ENCODE measurements around the gene MCEE.
"Not testable (repeated sequence)": the region's sequence is repeated elsewhere in the genome, so short reads cannot be mapped to it uniquely, and the experiment has no call there.

MCEE gene

DNA sequence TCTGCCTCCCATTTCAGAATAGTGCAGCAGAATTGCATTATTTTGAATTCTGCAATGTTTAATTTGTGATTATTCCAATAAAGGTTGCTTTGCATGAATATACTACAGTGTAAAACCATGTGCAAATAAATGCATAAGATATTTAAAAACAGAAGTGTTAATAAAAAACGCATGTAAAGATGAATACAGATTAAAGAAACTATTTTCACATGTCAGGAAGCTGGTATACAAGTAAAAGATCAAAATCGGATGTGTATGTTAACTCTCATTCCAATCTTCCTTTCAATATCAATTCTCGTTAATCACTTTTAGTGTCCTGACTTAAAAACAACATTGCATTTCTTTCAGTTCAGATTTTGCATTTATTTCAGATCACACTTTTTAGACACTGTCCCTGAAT is 3.1 kb downstream of the MCEE start:
- no peak for DNase-seq (ENCODE audit: low read depth in 2 of 2)

DNA sequence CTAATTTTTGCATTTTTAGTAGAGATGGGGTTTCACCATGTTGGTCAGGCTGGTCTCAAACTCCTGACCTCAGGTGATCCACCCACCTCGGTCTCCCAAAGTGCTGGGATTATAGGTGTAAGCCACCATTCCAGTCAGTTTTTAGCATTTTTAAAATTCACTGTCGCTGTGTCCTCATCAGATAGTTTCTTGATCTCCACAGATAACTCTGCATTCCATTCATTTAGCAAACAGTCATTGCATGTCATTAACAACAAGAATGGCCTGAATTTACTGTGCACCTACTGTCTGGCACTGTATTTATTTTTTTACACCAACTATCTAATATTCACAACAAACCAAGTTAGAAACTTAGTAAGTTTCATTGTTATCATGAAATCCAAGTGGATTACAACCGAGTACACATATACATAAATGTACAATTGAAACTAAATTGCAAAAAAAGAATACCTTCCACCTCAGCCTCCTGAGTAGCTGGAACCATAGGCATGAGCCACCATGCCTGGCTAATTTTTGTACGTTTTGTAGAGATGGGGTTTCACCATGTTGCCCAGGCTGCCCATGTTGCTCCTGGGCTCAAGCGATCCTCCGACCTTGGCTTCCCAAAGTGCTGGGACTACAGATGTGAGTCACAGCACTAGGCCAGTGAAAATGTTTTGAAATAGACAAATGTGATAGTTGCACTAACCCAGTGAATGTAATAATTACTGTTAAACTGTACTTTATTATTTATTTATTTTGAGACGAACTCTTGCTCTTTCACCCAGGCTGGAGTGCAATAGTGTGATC is 4.3 kb downstream of the MCEE start:
- DNase-seq (ENCODE audit: low read depth in 2 of 2) = no peak

DNA sequence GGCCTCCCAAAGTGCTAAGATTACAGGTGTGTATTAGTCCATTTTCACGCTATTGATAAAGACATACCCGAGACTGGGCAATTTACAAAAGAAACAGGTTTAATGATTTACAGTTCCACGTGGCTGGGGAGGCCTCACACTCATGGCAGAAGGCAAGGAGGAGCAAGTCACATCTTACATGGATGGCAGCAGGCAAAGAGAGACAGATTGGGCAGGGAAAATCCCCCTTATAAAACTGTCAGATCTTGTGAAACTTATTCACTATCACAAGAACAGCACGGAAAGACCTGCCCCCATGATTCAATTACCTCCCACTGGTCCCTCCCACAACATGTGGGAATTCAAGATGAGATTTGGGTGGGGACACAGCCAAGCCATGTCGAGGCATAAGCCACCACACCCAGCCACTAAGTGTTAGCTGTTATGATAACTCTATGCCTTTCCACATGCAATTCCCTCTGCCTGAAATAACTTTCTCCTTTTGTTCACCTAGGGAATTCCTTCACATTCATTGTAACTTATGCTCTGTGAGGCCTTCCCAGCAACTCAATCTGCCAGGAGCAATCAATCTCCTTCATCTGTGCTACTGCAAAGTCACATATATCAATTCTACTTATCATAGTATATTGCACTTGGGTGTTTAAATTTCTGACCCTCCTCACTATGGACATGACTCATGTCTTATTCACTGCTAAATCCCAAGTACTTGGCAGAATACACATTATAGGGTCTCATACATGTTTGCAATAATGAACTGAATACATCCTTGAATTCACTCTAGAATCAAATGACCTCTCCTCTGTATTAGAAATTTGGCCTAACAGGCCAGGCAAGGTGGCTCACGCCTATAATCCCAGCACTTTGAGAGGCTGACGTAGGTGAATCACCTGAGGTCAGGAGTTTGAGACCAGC is 7.4 kb downstream of the MCEE start:
- DNase-seq (ENCODE audit: low read depth in 2 of 2) = no peak

DNA sequence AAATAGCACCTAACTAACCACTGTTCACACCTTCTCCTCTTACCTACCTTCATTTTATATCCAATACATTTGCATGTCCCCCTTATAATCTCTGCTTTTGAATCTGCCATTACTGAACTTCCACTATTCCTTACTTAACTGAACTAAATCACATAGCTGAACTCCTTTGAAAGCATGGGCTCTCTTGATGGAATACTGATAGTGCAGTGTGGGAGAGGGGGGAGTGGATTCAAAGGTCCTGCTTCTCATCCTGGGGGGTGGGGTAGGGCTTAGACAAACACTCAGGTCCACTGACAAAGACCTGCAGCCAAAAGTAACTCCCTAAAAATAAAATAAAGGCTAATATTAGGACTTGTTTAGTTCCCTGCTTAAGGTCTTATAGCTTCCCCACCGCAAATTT is 8.6 kb downstream of the MCEE start:
- DNase-seq (ENCODE audit: low read depth in 2 of 2) = no peak

DNA sequence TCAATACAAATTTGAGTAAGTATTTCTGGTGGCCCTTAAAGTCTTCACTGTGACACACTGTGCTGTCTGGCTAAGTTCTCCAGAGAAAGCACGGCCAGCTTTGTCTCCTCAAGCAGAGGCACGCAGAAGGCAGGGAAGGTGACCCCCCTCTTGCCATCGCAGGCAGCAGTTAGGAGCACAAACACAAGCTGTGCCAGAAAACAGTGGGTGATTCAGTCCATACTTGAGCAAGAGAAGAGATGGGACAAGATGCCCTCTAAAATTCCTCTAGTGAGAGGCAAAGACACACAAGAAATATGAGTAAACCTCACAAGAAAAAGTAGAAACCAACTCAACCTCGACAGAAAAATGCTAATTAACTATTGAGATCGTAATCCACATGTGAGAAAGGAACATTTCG is 9.8 kb downstream of the MCEE start:
- DNase-seq (ENCODE audit: low read depth in 2 of 2) = no peak

DNA sequence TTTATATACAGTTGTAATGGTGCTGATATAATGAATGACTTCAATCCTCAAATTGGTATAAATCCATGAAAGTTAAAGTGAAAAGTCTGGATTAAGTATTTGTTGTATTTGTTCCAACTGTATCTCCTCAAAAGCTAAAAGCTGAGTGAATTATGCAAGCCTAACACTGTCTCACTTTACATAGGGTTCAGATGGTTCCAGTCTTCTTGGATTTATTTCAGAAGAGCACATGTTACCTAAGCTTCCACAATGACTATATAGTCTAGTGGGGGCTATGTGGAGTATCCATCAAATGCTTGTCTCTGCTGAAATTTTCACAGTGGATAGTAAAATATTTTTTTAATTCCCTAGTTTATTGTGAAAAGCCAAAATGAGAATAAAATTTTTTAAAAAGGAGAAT is 13.0 kb downstream of the MCEE start:
- DNase-seq (ENCODE audit: low read depth in 2 of 2) = no peak

DNA sequence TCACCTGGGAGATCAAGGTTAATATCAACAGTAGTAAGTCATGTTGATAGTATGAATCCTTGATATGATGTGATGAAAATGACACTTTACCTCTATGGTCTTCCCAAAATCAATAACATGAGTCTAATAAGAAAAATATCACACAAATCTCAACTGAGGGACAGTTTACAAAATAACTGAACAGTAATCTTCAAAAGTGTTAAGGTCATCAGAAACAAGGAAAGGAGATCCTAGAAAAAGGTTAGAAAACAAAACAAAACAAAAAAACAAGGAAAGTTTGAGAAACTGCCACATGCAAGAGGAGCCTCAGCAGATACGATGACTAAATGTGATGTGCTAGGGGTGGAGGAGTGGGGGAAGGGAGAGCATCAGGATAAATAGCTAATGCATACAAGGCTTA is 16.2 kb downstream of the MCEE start:
- no peak for DNase-seq (ENCODE audit: low read depth in 2 of 2)

DNA sequence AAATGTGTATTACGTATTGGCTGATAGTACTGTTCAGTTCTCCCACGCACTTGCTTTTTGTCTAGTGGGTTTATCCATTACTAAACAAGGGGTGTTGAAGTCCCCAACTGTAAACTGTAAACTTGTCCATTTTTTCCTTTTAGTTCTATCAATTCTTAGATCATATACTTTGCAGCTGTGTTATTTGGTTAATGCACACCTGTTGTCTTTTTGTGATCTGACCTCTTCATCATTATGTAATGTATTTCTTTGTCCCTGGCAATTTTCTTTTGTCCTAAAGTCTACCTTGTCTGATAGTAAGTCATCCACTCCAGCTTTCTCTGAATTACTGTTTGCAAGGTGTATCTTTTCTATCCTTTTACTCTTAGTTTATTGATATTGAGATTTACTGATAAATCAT is 21.9 kb downstream of the MCEE start:
- DNase-seq (ENCODE audit: low read depth in 2 of 2) = no peak

DNA sequence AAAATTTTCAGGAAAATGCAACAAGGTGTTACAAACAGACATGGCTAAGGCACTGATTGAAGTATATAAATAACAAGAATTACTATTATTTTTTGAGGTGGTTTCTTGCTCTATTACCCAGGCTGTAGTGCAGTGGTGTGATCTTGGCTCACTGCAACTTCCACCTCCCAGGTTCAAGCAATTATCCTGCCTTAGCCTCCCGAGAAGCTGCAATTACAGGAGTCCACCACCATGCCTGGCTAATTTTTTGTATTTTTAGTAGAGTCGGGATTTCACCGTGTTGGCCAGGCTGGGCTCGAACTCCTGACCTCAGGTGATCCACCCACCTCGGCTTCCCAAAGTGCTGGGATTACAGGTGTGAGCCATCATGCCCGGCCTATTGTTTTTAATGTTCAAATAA is 23.6 kb downstream of the MCEE start:
- not testable (repeated sequence) for DNase-seq (ENCODE audit: low read depth in 2 of 2)

DNA sequence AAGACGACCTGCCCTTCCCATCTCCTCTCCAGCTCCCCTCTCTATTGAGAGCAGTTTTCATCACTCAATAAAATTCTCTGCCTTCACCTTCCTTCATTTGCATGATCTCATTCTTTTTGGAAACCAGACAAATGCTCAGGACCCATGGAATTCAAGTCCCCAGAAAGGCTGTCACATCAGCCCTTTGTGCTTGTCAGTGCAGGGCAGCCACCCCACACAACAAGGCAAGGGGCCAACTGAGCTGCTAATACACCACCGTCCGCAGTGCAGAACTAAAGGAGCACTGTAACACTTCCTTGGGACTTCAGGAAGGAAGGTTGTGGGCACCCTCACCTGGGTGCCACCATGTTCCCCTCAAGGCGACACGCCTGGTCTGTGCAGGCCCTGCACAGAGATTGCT is 26.2 kb downstream of the MCEE start:
- no peak for DNase-seq (ENCODE audit: low read depth in 2 of 2)

DNA sequence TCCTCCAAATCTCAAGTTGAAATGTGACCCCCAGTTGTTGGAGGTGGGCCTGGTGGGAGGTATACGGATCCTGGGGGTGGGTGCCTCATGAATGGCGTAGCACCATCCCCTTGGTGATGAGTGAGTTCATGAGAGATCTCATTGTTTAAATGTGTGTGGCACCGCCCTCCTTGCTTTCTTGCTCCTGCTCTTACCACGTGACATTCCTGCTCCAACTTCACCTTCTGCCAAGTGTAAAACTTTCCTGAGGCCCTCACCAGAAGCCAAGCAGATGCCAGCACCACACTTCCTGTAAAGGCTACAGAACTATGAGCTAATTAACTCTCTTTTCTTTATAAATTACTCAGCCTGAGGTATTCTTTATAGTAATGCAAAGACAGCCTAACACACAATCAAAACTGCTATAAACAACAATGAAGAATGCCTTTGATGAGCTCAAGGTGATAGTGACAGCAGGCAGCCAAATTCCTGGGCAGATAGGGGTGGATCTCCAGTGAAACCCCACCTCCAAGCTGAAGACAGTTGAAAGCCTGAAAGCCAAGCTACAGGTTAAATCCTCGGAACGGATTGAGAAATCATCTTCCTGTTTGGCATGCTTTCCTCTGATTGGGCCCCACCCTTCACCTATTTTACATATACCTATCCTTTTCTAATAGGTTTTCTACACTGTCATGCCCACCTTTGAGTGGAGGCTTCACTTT is 26.9 kb downstream of the MCEE start:
- DNase-seq (ENCODE audit: low read depth in 2 of 2) = no peak

DNA sequence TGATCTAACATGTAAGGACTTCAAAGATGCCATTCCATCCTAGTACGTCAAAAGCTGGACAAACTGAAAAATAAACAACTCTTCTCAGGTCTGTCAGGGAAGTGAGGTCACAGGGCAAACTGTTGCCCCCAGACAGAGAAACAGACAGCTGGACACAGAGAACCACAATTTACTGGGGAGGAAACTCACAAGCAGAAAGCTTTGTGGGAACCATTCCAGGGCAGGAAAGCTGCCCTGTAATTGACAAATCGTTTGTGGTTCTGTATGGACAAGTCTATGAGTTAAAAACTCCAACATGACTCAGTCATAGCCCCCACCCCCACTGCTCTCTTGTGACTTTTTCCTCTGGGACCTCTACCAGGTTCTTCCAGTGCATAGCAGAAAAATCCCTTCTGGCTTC is 28.4 kb downstream of the MCEE start:
- no peak for DNase-seq (ENCODE audit: low read depth in 2 of 2)

DNA sequence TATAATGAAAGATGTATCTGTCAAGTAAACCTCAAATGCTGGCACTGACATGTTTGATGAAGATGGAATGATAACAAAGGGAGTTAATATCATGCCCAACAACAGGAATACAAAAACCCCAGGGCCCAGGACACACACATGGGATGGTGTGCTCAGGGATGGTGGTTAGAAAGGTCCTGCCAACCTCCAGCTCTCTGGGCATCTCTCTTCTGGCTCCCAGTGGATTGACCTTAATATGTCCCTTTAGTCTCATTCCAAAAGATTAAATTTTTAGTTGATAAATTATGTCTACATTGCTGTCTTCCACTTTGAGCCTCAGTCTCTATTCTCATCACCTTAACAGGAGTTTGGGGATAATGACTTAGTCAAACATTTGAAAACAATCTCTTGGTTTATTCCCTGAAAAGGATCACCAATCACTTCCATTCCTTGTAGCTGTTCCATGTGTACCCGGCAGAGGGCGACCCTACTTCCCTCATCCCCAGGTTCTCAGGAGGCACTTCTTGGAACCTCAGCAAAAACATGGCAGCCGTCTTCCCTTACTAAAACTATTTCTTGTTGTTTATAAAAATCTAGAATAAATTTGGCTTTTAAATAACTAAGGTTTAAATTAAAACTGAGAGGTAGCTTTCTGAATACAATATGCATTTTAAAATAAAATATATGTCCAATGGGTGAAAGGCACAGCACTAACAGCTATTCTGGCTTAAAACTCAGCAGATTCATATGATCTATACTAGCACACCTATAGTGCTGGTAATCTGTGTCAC is 29.6 kb downstream of the MCEE start:
- peak; percentile 17 to 46 for DNase-seq (ENCODE audit: low read depth in 2 of 2)

DNA sequence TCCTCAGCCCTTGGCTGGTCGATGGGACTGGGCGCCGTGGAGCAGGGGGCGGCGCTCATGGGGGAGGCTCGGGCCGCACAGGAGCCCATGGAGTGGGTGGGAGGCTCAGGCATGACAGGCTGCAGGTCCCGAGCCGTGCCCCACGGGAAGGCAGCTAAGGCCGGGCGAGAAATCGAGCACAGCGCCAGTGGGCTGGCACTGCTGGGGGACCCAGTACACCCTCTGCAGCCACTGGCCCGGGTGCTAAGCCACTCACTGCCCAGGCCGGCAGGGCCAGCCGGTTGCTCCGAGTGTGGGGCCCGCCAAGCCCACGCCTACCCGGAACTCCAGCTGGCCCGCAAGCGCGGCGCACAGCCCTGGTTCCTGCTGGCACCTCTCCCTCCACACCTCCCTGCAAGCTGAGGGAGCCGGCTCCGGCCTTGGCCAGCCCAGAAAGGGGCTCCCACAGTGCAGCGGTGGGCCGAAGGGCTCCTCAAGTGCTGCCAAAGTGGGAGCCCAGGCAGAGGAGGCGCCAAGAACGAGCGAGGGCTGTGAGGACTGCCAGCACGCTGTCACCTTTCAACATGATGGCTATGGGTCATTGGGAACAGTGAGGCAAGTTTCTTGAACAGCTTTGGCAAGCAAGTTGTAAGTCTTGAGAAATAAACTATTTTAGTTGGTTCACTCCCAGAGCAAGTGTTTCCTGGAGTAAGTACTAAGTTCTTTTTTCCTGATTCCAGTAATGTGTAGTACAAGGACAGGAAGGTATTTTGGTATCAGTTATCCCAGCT is 37.4 kb downstream of the MCEE start:
- DNase-seq (ENCODE audit: low read depth in 2 of 2) = not testable (repeated sequence)

DNA sequence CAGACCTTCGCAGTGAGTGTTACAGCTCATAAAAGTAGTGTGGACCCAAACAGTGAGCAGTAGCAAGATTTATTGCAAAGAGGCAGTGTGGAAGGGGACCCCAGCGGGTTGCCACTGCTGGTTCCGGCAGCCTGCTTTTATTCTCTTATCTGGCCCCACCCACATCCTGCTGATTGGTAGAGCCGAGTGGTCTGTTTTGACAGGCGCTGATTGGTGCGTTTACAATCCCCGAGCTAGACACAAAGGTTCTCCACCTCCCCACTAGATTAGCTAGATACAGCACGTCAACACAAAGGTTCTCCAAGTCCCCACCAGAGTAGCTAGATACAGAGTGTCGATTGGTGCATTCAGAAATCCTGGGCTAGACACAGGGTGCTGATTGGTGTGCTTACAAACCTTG is 38.2 kb downstream of the MCEE start:
- DNase-seq (ENCODE audit: low read depth in 2 of 2) = not testable (repeated sequence)

DNA sequence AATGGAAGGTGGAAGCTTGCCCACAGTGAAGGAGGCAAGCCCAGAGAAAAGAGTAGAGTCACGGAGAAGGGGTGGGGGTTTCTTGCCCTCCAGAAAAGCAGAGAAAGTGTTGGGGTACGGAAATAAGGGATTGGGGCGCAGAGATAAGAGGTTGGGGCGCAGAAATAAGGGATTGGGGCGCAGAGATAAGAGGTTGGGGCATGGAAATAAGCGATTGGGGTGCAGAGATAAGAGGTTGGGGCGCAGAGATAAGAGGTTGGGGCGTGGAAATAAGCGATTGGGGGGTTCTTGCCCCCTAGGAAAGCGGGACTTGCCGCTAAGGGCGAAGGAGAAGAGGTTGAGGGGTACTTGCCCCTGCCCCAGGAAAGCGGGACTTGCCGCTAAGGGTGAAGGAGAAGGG is 40.6 kb downstream of the MCEE start:
- DNase-seq (ENCODE audit: low read depth in 2 of 2) = not testable (repeated sequence)

DNA sequence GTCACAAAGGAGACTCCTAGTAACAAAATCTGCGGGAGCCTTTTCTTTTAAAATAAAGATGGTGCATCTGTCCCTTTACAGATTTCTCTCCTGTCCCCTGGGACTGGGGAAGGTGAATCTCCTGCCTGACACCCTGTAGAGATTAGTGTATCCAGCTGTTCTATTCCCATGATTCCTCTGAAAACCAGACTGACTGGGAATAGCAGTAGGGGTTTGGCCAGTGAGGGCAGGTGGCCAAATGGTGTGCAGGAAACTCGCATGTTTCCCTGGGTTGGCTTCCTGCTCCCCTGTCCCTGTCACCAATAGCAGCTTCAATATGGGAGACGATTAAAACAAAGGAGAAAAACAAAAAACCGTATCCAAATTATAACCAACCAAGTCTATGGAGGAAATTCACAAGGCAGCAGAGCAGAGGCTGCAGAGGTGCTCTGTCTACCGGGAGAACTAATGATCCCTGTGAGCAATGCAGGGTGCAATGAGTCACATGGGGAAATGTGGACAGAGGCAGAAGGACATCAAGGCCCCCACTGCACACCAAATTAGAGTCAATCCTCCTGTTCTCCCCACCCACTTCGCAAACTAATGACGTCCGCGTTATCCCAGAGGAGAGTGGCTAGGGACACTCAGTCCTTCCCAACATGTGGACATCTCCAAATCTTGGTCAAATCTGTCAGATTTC is 44.6 kb downstream of the MCEE start:
- not testable (repeated sequence) for DNase-seq (ENCODE audit: low read depth in 2 of 2)

DNA sequence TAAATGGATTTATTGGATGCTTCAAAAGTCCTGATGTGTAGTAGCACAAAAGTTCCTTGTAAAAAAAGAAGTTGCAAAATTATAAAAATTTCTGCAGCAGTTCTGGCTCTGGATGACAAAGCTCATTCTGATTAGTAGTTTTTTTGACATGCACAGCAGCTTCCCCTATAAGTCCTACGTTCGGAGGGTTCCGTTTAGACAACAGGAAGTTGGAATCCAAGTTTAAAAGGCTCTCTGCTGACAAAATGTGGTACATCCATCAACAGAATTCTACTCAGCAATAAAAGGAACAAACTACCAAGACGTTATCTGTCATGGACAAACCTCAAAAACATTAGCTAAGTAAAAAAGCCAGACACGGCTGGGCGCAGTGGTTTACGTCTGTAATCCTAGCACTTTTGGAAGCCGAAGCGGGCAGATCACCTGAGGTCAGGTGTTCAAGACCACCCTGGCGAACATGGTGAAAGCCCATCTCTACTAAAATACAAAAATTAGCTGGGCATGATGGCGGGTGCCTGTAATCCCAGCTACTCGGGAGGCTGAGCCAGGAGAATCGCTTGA is 46.2 kb downstream of the MCEE start:
- DNase-seq (ENCODE audit: low read depth in 2 of 2) = not testable (repeated sequence)

DNA sequence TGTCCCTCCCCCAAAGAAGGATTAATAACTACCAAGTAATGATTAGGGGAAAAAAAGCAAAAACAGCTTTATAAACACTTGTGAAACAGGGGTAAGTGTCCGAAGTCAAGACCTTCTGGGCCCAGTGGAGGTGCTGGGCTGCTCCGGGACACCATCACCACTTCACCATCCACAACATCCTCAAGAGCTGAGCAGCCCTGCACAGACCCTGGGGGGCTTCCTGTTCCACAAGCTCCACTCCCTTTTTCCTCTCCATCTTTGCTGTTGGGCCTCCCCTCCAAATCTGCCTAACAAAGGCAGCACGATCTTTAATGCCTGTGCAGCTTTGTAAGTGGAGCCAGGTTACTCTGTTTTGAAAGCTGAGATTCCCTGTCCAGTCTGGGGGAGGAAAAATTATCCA is 46.7 kb downstream of the MCEE start:
- not testable (repeated sequence) for DNase-seq (ENCODE audit: low read depth in 2 of 2)

Measured in stimulated activated CD4-positive, alpha-beta T cell treated with anti-CD3 and anti-CD28 coated beads, Interleukin-12 subunit alpha, Interleukin-12 subunit beta, amount 100 ng/mL, for 24 hours (primary cell).